Endothelial cell (in vitro differentiated cells): ENCODE results near the gene PABPN1. TPM values are rescaled to one million over a fixed set of nuclear protein-coding genes. Genes with fewer than 3 reads are reported as not detected.
A peak's percentile ranks its signal among the peaks of the same experiment; 100 is the strongest.

Source experiments
- DNase-seq: peaks from one replicate; pipeline ENCODE4 v3.0.0; 2021; ENCODE audit warnings: low spot score
- H3K27ac Mint-ChIP-seq: one replicate; pipeline ENCODE4 v1.8.0; 2021; ENCODE audit warnings: mixed read lengths, inconsistent platforms; ENCODE audit not compliant: unreplicated experiment
- H3K27me3 Mint-ChIP-seq: one replicate; pipeline ENCODE4 v1.8.0; 2021; ENCODE audit warnings: mild to moderate bottlenecking, moderate library complexity, mixed read lengths, inconsistent platforms; ENCODE audit not compliant: unreplicated experiment
- H3K36me3 Mint-ChIP-seq: one replicate; pipeline ENCODE4 v1.8.0; 2021; ENCODE audit warnings: mild to moderate bottlenecking, low read depth, mixed read lengths, inconsistent platforms; ENCODE audit not compliant: unreplicated experiment
- H3K4me1 Mint-ChIP-seq: one replicate; pipeline ENCODE4 v1.8.0; 2021; ENCODE audit warnings: mild to moderate bottlenecking, mixed read lengths, inconsistent platforms; ENCODE audit not compliant: unreplicated experiment
- H3K4me3 Mint-ChIP-seq: one replicate; pipeline ENCODE4 v1.8.0; 2021; ENCODE audit warnings: mild to moderate bottlenecking, mixed read lengths, inconsistent platforms; ENCODE audit not compliant: unreplicated experiment
- H3K9me3 Mint-ChIP-seq: one replicate; pipeline ENCODE4 v1.8.0; 2021; ENCODE audit warnings: mixed read lengths, inconsistent platforms; ENCODE audit not compliant: unreplicated experiment
- total RNA-seq: library from RNA; stranded (reverse); fragmentation: NEBNext Ultra II Directional; extraction: Animal tissue kit (Norgen Biotek cat#: 25700); gene quantifications from one replicate; pipeline ENCODE4 v1.2.1, GENCODE V29; 2021; ENCODE audit not compliant: unreplicated experiment
- TF ChIP-seq, protein P1 (sequence below): fragments of 200-600 bp; sonication (generic); IDR thresholded peaks from one replicate; pipeline ENCODE4 v1.5.0; 2021; ENCODE audit warnings: antibody characterized with exemption; ENCODE audit not compliant: unreplicated experiment

Gene PABPN1
- total RNA-seq, 1 donor from 2014 or later: 191 TPM

DNA sequence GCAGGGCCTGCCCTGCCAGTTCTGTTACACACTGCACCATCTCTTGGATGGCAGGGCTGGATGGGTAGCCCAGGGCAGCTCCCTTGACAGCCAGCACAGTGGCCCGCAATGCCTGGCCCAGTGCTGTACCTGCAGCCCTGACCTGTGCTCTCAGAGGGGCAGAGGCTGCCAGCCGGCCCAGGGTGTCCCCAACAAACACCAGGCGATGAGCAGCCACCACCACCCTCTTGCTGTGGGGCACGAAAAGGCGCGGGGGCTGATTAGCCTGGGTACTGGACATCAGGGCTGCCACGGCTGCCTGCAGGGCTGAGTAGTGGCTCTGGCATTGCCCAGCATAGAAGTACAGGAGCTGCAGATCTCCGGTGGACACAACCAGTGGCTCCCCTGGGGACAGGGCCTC is 36.0 kb downstream of the PABPN1 start:
- Mint-ChIP-seq H3K4me1 (peaks cover 30% of the 10 kb centered on the region), H3K4me3 (no peak overlapping the region), H3K36me3 (peaks cover 21% of the 10 kb centered on the region), H3K27me3 (peaks cover 13% of the 10 kb centered on the region), H3K27ac (no peak overlapping the region), H3K9me3 (no peaks in the 10 kb centered on the region)
- no peak for DNase-seq
- TF ChIP-seq, protein P1, sequence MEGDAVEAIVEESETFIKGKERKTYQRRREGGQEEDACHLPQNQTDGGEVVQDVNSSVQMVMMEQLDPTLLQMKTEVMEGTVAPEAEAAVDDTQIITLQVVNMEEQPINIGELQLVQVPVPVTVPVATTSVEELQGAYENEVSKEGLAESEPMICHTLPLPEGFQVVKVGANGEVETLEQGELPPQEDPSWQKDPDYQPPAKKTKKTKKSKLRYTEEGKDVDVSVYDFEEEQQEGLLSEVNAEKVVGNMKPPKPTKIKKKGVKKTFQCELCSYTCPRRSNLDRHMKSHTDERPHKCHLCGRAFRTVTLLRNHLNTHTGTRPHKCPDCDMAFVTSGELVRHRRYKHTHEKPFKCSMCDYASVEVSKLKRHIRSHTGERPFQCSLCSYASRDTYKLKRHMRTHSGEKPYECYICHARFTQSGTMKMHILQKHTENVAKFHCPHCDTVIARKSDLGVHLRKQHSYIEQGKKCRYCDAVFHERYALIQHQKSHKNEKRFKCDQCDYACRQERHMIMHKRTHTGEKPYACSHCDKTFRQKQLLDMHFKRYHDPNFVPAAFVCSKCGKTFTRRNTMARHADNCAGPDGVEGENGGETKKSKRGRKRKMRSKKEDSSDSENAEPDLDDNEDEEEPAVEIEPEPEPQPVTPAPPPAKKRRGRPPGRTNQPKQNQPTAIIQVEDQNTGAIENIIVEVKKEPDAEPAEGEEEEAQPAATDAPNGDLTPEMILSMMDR: no peak

DNA sequence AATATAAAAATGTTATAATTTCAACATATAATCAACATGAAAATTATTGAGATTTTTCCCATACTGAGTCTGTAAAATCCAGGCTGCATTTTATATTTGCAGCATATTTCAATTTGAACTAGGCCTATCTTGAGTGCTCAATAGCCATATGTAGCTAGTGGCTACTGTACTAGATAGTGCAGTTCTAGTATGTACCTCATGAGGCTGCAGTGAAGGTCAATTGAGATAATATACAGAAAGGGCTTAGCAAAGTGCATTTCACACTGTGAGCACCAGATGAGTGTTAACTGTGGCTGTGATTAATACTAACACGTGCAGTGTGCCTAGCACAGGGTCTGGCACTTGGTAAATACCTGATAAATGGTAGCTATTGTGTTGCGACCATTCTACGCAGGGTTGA is 36.8 kb downstream of the PABPN1 start:
- TF ChIP-seq, protein P1: no peak
- peaks cover 18% of the 10 kb centered on the region for H3K36me3 Mint-ChIP-seq
- H3K27ac Mint-ChIP-seq: peak overlapping the region; percentile 48

DNA sequence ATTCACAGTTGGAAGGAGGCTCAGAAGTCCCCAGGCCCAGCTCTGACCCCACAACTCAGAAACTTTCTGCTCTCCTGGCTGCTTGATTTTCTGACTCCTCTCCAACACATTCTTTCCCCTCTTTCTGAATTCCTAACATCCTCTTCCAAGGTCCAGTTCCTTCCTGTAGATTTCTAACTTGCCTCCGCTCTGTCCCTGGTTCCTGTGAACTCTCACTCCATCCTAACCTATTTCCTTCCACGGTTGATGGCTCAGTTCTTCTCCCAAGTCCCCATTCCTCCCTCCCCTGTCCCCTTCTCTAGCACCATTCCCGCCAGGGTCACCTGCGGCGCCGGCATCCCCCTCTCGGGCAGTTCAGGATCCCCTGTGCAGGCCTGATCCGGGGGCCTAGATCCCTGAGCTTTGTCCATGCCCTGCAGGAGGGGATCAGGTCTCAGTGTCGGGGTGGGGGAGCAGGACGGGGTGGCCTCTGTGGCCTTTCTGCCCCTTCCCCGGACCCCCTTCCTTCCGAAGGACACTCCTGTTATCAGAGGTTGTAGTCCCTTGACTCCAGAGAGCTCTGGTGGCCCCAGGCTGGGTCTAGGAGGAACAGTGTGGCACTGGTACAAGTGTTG is 37.4 kb downstream of the PABPN1 start:
- Mint-ChIP-seq H3K27me3 (peaks cover 12% of the 10 kb centered on the region), H3K36me3 (peaks cover 12% of the 10 kb centered on the region), H3K9me3 (no peaks in the 10 kb centered on the region), H3K4me1 (peaks cover 21% of the 10 kb centered on the region), H3K4me3 (peak overlapping the region; percentile 33), H3K27ac (peak overlapping the region; percentile 54)
- no peak for DNase-seq
- TF ChIP-seq, protein P1: no peak

More for the DNA sequence above, 36.8 kb downstream of the PABPN1 start:
- DNase-seq: no peak
- H3K4me1 Mint-ChIP-seq: peaks cover 27% of the 10 kb centered on the region
- H3K4me3 Mint-ChIP-seq: no peak overlapping the region
- no peaks in the 10 kb centered on the region for H3K9me3 Mint-ChIP-seq
- peaks cover 13% of the 10 kb centered on the region for H3K27me3 Mint-ChIP-seq

DNA sequence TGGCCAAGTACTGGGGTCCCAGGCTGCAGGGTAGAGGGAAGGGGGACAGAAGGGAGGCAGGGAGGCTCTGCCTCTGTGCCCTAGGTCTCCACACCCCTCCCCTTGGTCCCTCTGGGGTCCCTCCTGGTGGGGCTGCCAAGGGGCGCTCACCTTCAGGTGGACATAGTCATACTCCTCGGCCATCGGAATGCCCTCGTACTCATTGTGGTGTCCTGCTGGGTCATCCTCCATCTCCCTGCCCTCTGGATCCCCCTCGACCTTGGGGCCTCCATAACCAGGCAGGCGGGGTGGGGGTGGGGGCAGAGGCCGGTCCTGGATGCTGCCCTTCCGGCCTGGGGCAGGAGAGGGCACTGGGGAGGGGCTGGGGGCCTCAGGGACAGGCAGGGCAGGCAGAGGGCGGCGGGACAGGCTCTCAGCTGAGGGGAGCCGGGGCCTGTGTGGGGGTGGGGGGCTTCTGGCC is 37.9 kb downstream of the PABPN1 start:
- TF ChIP-seq, protein P1: no peak
- Mint-ChIP-seq H3K4me3 (no peak overlapping the region), H3K9me3 (no peaks in the 10 kb centered on the region), H3K27me3 (peaks cover 10% of the 10 kb centered on the region), H3K27ac (no peak overlapping the region), H3K36me3 (peaks cover 11% of the 10 kb centered on the region), H3K4me1 (peaks cover 21% of the 10 kb centered on the region)
- no peak for DNase-seq

DNA sequence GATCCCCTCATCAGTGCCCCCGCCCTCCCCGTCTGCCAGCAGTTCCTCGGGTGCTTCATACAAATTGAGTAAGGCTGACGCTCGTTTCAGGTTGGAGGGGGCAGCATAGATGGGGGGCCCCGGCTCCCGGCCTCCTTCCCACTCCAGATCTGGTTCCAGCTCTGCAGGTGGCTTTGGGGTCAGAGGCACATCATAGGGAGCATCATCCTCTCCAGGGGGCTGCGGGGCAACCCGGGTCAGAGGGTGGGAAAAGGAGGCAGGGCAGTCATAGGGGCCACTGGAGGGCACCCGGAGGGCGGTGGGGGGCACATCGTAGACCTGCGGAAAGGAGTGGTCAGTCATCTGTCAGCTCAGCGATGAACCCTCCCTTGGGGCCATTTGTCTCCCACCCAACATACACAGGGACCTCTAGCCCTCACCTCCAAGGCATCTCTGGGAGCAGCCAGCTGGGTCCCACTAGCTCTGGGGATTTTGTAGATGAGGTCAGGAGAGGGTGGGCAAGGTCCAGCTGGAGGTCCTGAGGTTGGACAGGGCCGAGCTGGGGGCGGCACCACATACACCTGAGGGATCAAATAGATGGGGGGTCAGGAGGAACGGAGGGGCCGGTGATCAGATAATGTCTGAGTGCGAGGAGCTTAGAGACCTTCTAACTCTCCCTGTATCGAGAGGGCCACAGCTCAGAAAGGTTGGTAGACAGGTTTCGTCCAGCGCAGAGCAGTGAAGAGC is 38.6 kb downstream of the PABPN1 start:
- H3K27me3 Mint-ChIP-seq: peaks cover 15% of the 10 kb centered on the region
- no peaks in the 10 kb centered on the region for H3K9me3 Mint-ChIP-seq
- peaks cover 27% of the 10 kb centered on the region for H3K4me1 Mint-ChIP-seq
- TF ChIP-seq, protein P1: no peak
- peaks cover 11% of the 10 kb centered on the region for H3K36me3 Mint-ChIP-seq
- DNase-seq: no peak
- H3K4me3 Mint-ChIP-seq: no peak overlapping the region
- no peak overlapping the region for H3K27ac Mint-ChIP-seq
